SK-N-SH treated with all-trans-retinoic acid at 6 μM for 48 hours (cell line): ENCODE data around the gene HOOK1.
"Not testable (repeated sequence)": the region's sequence is repeated elsewhere in the genome, so short reads cannot be mapped to it uniquely, and the experiment has no call there.

ENCODE experiments used
- PPARA ChIP-seq: fragments of 250-450 bp; sonication (Bioruptor Pico); IDR thresholded peaks from 2 replicates; pipeline ENCODE4 v1.5.0; 2020; ENCODE audit warnings: mild to moderate bottlenecking, borderline replicate concordance
- TCF4 ChIP-seq: fragments of 250-450 bp; sonication (Bioruptor Pico); IDR thresholded peaks from 2 replicates; pipeline ENCODE4 v1.8.0; 2021; ENCODE audit warnings: mild to moderate bottlenecking, moderate library complexity, borderline replicate concordance
- ZFP3 ChIP-seq: fragments of 250-450 bp; sonication (Bioruptor Pico); IDR thresholded peaks from 2 replicates; pipeline ENCODE4 v1.5.0; 2020; ENCODE audit warnings: mild to moderate bottlenecking, moderate library complexity

GRCh38 chr1:59837857-59838256 lies 23.1 kb downstream of the HOOK1 start:
- TF ChIP-seq TCF4, ZFP3, PPARA (CRISPR knock-in tag): not testable (repeated sequence)
